HG02763 (cell line): ENCODE results near the gene PLXNA4.

ENCODE experiments used
- ATAC-seq: cut with Tn5 transposase; IDR thresholded peaks from one replicate; pipeline ENCODE4 v1.9.1; 2021; ENCODE audit warnings: mild to moderate bottlenecking, moderate library complexity; ENCODE audit not compliant: unreplicated experiment

The PLXNA4 gene

GRCh38 chr7:132105096-132105495 is 471.2 kb downstream of the PLXNA4 start:
- ATAC-seq: no peak

GRCh38 chr7:132103718-132104117 is 472.6 kb downstream of the PLXNA4 start:
- no peak for ATAC-seq

- no peak for ATAC-seq
These were observed 473.3 kb downstream of the PLXNA4 start for GRCh38 chr7:132102942-132103341.

- no peak for ATAC-seq
These were observed 473.9 kb downstream of the PLXNA4 start for GRCh38 chr7:132102391-132102790.

GRCh38 chr7:132100981-132101380 is 475.3 kb downstream of the PLXNA4 start:
- no peak for ATAC-seq

- no peak for ATAC-seq
These were observed 475.8 kb downstream of the PLXNA4 start for GRCh38 chr7:132100483-132100882.

- no peak for ATAC-seq
These were observed 477.1 kb downstream of the PLXNA4 start for GRCh38 chr7:132099163-132099562.

- ATAC-seq: no peak
These were observed 477.9 kb downstream of the PLXNA4 start for GRCh38 chr7:132098327-132098726.

GRCh38 chr7:132097550-132098134 is 478.6 kb downstream of the PLXNA4 start:
- no peak for ATAC-seq

GRCh38 chr7:132095111-132095765 is 481.0 kb downstream of the PLXNA4 start:
- ATAC-seq: no peak

GRCh38 chr7:132092106-132092505 is 484.2 kb downstream of the PLXNA4 start:
- no peak for ATAC-seq

- ATAC-seq: no peak
These were observed 484.6 kb downstream of the PLXNA4 start for GRCh38 chr7:132091706-132092105.

- no peak for ATAC-seq
These were observed 485.8 kb downstream of the PLXNA4 start for GRCh38 chr7:132090444-132090843.

- no peak for ATAC-seq
These were observed 486.9 kb downstream of the PLXNA4 start for GRCh38 chr7:132089356-132089755.

GRCh38 chr7:132087421-132087820 is 488.8 kb downstream of the PLXNA4 start:
- ATAC-seq: no peak

GRCh38 chr7:132084776-132085388 is 491.4 kb downstream of the PLXNA4 start:
- no peak for ATAC-seq

- ATAC-seq: no peak
These were observed 492.6 kb downstream of the PLXNA4 start for GRCh38 chr7:132083537-132084123.

GRCh38 chr7:132083126-132083525 is 493.1 kb downstream of the PLXNA4 start:
- ATAC-seq: no peak

GRCh38 chr7:132082394-132082793 is 493.9 kb downstream of the PLXNA4 start:
- ATAC-seq: no peak

- ATAC-seq: no peak
These were observed 494.6 kb downstream of the PLXNA4 start for GRCh38 chr7:132081686-132082085.

GRCh38 chr7:132080967-132081668 is 495.2 kb downstream of the PLXNA4 start:
- ATAC-seq: no peak
